Glutamatergic neuron (in vitro differentiated cells): Measurements from ENCODE around the gene PDRG1. TPM values are rescaled to one million over a fixed set of nuclear protein-coding genes. Genes with fewer than 3 reads are reported as not detected.
"Not testable (repeated sequence)": the region's sequence is repeated elsewhere in the genome, so short reads cannot be mapped to it uniquely, and the experiment has no call there.

Source experiments
- DNase-seq: peaks from one replicate; pipeline ENCODE4 v3.0.0; 2022
- H3K27ac Mint-ChIP-seq: one replicate; pipeline ENCODE4 v1.8.0; 2020; ENCODE audit warnings: mild to moderate bottlenecking, mixed read lengths, inconsistent platforms; ENCODE audit not compliant: unreplicated experiment
- H3K27me3 Mint-ChIP-seq: one replicate; pipeline ENCODE4 v1.8.0; 2020; ENCODE audit warnings: mild to moderate bottlenecking, moderate library complexity, mixed read lengths, inconsistent platforms; ENCODE audit not compliant: unreplicated experiment
- H3K36me3 Mint-ChIP-seq: one replicate; pipeline ENCODE4 v1.8.0; 2020; ENCODE audit warnings: mild to moderate bottlenecking, mixed read lengths, inconsistent platforms; ENCODE audit not compliant: unreplicated experiment
- H3K4me1 Mint-ChIP-seq: one replicate; pipeline ENCODE4 v1.8.0; 2020; ENCODE audit warnings: mild to moderate bottlenecking, low read depth, mixed read lengths, inconsistent platforms; ENCODE audit not compliant: unreplicated experiment
- H3K4me3 Mint-ChIP-seq: one replicate; pipeline ENCODE4 v1.8.0; 2020; ENCODE audit warnings: mild to moderate bottlenecking, mixed read lengths, inconsistent platforms; ENCODE audit not compliant: unreplicated experiment
- H3K9me3 Mint-ChIP-seq: one replicate; pipeline ENCODE4 v1.8.0; 2020; ENCODE audit warnings: mild to moderate bottlenecking, moderate library complexity, mixed read lengths, inconsistent platforms; ENCODE audit not compliant: unreplicated experiment
- total RNA-seq: library from RNA; stranded (reverse); fragmentation: NEBNext Ultra II Directional; extraction: Animal tissue kit (Norgen Biotek cat#: 25700); gene quantifications from one replicate; pipeline ENCODE4 v1.2.1, GENCODE V29; 2021; ENCODE audit not compliant: unreplicated experiment
- TF ChIP-seq, protein P1 (sequence below): fragments of 200-600 bp; sonication (generic); IDR thresholded peaks from one replicate; pipeline ENCODE4 v1.5.0; 2021; ENCODE audit not compliant: partially characterized antibody, unreplicated experiment

The PDRG1 gene
- total RNA-seq, 1 donor from 2014 or later: 69.5 TPM

DNA sequence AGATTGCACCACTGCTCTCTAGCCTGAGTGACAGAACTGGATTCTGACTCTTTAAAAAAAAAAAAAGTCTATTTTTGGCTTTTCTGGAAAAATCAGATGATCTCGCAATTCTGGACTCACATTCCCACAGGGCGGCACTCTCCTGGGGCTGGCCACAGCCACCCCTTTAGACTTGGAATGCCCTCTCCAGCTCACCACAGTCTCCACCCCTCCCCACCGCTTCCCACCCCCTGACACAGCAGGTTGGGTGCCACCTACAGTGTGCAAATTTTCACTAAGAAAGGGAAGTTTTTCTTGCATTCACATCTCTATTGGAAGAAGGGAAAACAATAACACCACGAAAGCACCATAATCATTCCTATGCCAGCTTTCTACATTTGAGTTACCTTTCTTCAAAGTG is 15.4 kb downstream of the PDRG1 start:
- Mint-ChIP-seq H3K27ac (no peak overlapping the region), H3K9me3 (peaks cover 4% of the 10 kb centered on the region), H3K4me1 (no peaks in the 10 kb centered on the region), H3K4me3 (no peak overlapping the region), H3K36me3 (no peaks in the 10 kb centered on the region), H3K27me3 (peaks cover 9% of the 10 kb centered on the region)
- peak; percentile 14 for DNase-seq
- TF ChIP-seq, protein P1, sequence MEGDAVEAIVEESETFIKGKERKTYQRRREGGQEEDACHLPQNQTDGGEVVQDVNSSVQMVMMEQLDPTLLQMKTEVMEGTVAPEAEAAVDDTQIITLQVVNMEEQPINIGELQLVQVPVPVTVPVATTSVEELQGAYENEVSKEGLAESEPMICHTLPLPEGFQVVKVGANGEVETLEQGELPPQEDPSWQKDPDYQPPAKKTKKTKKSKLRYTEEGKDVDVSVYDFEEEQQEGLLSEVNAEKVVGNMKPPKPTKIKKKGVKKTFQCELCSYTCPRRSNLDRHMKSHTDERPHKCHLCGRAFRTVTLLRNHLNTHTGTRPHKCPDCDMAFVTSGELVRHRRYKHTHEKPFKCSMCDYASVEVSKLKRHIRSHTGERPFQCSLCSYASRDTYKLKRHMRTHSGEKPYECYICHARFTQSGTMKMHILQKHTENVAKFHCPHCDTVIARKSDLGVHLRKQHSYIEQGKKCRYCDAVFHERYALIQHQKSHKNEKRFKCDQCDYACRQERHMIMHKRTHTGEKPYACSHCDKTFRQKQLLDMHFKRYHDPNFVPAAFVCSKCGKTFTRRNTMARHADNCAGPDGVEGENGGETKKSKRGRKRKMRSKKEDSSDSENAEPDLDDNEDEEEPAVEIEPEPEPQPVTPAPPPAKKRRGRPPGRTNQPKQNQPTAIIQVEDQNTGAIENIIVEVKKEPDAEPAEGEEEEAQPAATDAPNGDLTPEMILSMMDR: no peak

- no peak overlapping the region for H3K27ac Mint-ChIP-seq
- no peak overlapping the region for H3K4me3 Mint-ChIP-seq
- H3K36me3 Mint-ChIP-seq: no peaks in the 10 kb centered on the region
- H3K4me1 Mint-ChIP-seq: peaks cover 5% of the 10 kb centered on the region
- DNase-seq: peak; percentile 64
- peaks cover 4% of the 10 kb centered on the region for H3K9me3 Mint-ChIP-seq
- TF ChIP-seq, protein P1: peak; percentile 46
- peaks cover 12% of the 10 kb centered on the region for H3K27me3 Mint-ChIP-seq
Observed at GRCh38 chr20:31934968-31935764, 16.7 kb downstream of the PDRG1 start.

DNA sequence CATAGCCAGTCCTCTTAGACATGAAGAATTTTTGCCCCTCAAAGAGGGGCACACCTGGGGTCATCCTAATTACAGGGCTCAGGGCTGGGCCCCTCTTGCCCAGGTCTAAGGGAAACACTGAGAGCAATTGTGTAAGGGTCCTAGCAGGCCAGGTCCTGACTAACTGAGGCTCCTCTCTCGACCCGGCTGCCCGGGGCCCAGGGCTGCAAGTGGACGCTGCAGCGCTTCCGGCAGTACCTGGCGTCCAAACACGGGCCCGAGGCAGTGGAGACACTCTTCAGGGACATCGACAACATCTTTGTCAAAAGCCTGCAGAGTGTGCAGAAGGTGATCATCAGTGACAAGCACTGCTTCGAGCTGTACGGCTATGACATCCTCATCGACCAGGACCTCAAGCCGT is 17.4 kb downstream of the PDRG1 start:
- no peak overlapping the region for H3K27ac Mint-ChIP-seq
- TF ChIP-seq, protein P1: no peak
- no peak overlapping the region for H3K4me3 Mint-ChIP-seq
- peaks cover 4% of the 10 kb centered on the region for H3K9me3 Mint-ChIP-seq
- DNase-seq: peak; percentile 16
- H3K27me3 Mint-ChIP-seq: peaks cover 12% of the 10 kb centered on the region
- no peaks in the 10 kb centered on the region for H3K36me3 Mint-ChIP-seq
- H3K4me1 Mint-ChIP-seq: peaks cover 5% of the 10 kb centered on the region

DNA sequence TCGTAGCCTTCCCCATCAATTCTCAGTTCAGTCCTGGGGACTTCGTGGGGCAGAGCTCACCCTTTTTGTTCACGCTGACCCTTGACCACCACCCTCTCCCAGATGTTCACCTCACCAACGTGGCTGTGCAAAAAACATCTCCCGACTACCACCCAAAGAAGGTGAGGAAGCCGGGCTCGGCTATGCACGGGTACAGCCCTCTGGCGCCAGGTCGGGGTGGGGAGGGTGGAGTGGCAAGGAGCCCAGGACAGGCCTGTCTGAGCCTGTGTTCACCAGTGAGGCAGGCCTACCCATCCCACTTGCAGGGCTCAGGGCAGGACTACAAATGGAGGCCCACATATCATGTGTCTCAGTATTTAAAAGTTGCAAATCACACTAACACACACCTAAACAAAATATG is 18.1 kb downstream of the PDRG1 start:
- peaks cover 9% of the 10 kb centered on the region for H3K4me1 Mint-ChIP-seq
- H3K27me3 Mint-ChIP-seq: peaks cover 12% of the 10 kb centered on the region
- H3K4me3 Mint-ChIP-seq: no peak overlapping the region
- TF ChIP-seq, protein P1: no peak
- H3K36me3 Mint-ChIP-seq: no peaks in the 10 kb centered on the region
- peak; percentile 25 for DNase-seq
- H3K27ac Mint-ChIP-seq: no peak overlapping the region
- peaks cover 4% of the 10 kb centered on the region for H3K9me3 Mint-ChIP-seq

DNA sequence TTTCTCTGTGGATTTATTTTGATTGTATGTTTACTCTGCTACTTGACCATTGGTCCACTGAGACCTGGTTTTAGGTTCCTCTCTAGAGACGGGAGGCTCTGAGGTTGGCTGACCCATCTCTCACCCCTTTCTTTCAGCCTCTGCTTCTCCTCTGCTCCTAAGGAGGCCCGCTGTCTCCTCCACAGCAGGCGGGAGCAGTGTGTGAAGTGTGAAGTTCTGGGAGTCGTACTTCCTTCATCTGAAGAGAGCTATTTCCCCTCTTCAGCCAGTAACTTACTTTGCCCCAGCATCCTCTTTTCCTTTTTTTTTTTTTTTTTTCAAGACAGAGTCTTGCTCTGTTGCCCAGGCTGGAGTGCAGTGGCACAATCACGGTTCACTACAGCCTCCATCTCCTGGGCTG is 21.1 kb downstream of the PDRG1 start:
- Mint-ChIP-seq H3K4me3 (no peak overlapping the region), H3K27ac (no peak overlapping the region), H3K4me1 (peaks cover 13% of the 10 kb centered on the region), H3K9me3 (peaks cover 4% of the 10 kb centered on the region), H3K36me3 (no peaks in the 10 kb centered on the region), H3K27me3 (peaks cover 8% of the 10 kb centered on the region)
- peak; percentile 10 for DNase-seq
- TF ChIP-seq, protein P1: no peak

DNA sequence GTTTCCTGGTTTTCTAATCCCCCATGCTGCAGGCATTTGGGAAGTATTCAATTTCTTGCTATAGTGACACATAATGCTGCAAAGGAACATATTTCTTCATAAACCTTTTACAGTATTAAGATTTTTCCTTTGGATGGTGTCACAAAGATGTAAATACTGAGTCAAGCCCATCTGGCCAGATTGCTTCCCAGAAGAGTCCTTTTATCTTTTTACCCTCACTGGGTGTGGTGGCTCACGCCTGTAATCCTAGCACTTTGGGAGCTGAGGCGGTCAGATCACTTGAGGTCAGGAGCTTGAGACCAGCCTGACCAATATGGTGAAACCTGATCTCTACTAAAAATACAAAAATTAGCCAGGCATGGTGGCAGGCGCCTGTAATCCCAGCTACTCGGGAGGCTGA is 22.2 kb downstream of the PDRG1 start:
- not testable (repeated sequence) for H3K4me3 Mint-ChIP-seq, H3K27me3 Mint-ChIP-seq, H3K9me3 Mint-ChIP-seq, H3K27ac Mint-ChIP-seq, H3K36me3 Mint-ChIP-seq
- H3K4me1 Mint-ChIP-seq: peaks cover 13% of the 10 kb centered on the region
- DNase-seq: peak; percentile 29
